Esophagus (tissue), 2 donors: ENCODE results near the gene FYCO1. TPM values are rescaled to one million over a fixed set of nuclear protein-coding genes. Genes with fewer than 3 reads are reported as not detected.

Source experiments
- H3K27ac ChIP-seq, 2 donors: one replicate each; pipeline ENCODE4 v1.5.1; 2013; ENCODE audit warnings: low read depth in 2 of 2, mild to moderate bottlenecking in 2 of 2, inconsistent platforms in 1 of 2, low read length in 1 of 2, moderate library complexity in 1 of 2
- H3K27me3 ChIP-seq, 2 donors: one replicate each; pipeline ENCODE4 v1.6.1; 2013; ENCODE audit warnings: low read length in 2 of 2, control low read depth in 1 of 2, mild to moderate bottlenecking in 1 of 2; ENCODE audit not compliant: insufficient read depth in 2 of 2, control insufficient read depth in 1 of 2
- H3K36me3 ChIP-seq, 2 donors: one replicate each; pipeline ENCODE4 v1.6.1; 2013; ENCODE audit warnings: low read length in 1 of 2; ENCODE audit not compliant: control insufficient read depth in 2 of 2, insufficient read depth in 2 of 2
- H3K4me1 ChIP-seq, 2 donors: one replicate each; pipeline ENCODE4 v1.6.1; 2013; ENCODE audit warnings: low read length in 1 of 2; ENCODE audit not compliant: control insufficient read depth in 2 of 2, insufficient read depth in 2 of 2
- H3K4me3 ChIP-seq, 2 donors: one replicate each; pipeline ENCODE4 v1.5.1; 2013; ENCODE audit warnings: low read length in 2 of 2, mild to moderate bottlenecking in 2 of 2, low read depth in 1 of 2, moderate library complexity in 1 of 2
- H3K9me3 ChIP-seq, 2 donors: one replicate each; pipeline ENCODE4 v1.6.1; 2013; ENCODE audit warnings: mild to moderate bottlenecking in 2 of 2, low read depth in 1 of 2, low read length in 1 of 2, moderate library complexity in 1 of 2; ENCODE audit not compliant: control insufficient read depth in 2 of 2, insufficient read depth in 1 of 2
- WGBS, 2 donors: extraction: QIAGEN DNeasy Blood & Tissue Kit; methylation state at CpG; one replicate each; pipeline ENCODE4 v1.1.7; 2013; 5-methylcytosine and 5-hydroxymethylcytosine counted together
- polyA plus RNA-seq, 2 donors: library from polyadenylated mRNA; stranded (reverse); fragments of 200-250 nt; gene quantifications; one replicate each; pipeline ENCODE4 v1.2.3, GENCODE V29; 2013
- donor health status: healthy with polysubstance abuse.
- donor health status: Bipolar disorder and iron deficiency.

The FYCO1 gene
- polyA plus RNA-seq, 2 donors, result 9.6 to 11.9 TPM

DNA sequence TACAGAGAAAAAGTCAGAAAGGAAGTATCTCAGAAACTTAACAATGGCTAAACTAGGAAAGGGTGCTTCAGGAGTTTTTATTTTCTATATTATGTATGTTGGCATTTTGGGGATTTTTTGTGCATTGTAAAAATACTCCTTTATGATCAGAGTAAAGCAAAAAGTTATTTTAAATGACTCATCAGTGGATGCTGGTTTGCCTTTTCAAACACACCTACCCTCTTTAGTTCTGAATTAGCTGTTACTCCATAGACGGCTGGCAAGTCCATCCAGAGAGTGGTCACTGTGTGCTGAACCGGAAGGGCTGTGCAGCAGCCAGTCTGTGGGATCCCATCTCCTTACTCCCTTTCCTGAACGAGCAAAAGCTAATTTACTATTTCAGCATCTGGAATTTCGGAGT lies 108.3 kb downstream of the FYCO1 start:
- no peaks in the 10 kb centered on the region for H3K36me3 ChIP-seq
- no peaks in the 10 kb centered on the region for H3K9me3 ChIP-seq
- H3K27ac ChIP-seq, result no peak overlapping the region
- no peaks in the 10 kb centered on the region for H3K4me1 ChIP-seq
- H3K4me3 ChIP-seq, result no peak overlapping the region
- WGBS, 2 donors, result 75 to 80% methylated on average over 4 of the region's 4 CpGs
- no peaks in the 10 kb centered on the region for H3K27me3 ChIP-seq

DNA sequence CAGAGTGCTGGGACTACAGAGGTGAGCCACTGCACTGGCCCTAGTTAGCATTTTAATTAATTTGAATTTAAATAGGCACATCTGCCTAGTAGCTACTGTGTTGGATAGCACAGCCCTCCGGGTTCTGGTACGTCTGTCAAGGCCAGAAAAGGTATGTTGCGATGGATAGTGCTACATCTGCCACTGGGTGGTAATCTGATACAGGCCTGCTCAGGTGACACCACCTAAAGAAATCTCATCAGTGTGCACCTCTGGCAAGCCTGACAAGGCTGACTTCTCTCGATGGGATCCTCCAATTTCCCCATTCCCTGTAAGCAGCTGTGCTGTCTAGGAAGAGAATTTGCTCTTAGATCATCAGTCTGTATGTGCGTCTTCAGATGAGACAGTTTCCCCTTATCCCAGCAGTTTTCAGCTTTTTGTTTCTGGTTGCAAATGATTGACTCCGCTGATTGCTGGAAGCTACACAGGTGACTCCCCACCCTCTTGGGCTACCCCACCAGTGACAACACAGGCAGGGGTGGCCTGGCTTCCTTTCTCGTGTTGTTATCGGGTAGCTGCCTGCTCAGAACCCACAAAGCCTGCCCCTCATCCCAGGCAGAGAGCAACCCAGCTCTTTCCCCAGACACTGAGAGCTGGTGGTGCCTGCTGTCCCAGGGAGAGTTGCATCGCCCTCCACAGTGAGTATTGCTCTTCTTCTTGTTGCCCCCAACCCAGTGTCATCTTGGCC lies 109.5 kb downstream of the FYCO1 start, which contains the start of gene CCR9:
Gene CCR9 (plus strand): TSS at position 565 of the 727 bp plus-strand sequence. CDS start 8,391 bp downstream, outside the sequence.
- Histone ChIP-seq H3K9me3 (no peaks in the 10 kb centered on the region), H3K4me1 (no peaks in the 10 kb centered on the region), H3K27me3 (no peaks in the 10 kb centered on the region), H3K4me3 (no peak within 1 kb of the TSS), H3K36me3 (no peaks in the 10 kb centered on the region), H3K27ac (no peak within 1 kb of the TSS)
- 83 to 85% methylated on average over 9 of the region's 9 CpGs for WGBS, 2 donors

- H3K27ac ChIP-seq, result no peak overlapping the region
- no peaks in the 10 kb centered on the region for H3K27me3 ChIP-seq
- no peak overlapping the region for H3K4me3 ChIP-seq
- WGBS, 2 donors, result 76 to 79% methylated on average over 23 of the region's 23 CpGs
- H3K4me1 ChIP-seq, result no peaks in the 10 kb centered on the region
- H3K36me3 ChIP-seq, result no peaks in the 10 kb centered on the region
- H3K9me3 ChIP-seq, result no peaks in the 10 kb centered on the region
These were observed 111.0 kb downstream of the FYCO1 start for GRCh38 chr3:45884368-45885201.

DNA sequence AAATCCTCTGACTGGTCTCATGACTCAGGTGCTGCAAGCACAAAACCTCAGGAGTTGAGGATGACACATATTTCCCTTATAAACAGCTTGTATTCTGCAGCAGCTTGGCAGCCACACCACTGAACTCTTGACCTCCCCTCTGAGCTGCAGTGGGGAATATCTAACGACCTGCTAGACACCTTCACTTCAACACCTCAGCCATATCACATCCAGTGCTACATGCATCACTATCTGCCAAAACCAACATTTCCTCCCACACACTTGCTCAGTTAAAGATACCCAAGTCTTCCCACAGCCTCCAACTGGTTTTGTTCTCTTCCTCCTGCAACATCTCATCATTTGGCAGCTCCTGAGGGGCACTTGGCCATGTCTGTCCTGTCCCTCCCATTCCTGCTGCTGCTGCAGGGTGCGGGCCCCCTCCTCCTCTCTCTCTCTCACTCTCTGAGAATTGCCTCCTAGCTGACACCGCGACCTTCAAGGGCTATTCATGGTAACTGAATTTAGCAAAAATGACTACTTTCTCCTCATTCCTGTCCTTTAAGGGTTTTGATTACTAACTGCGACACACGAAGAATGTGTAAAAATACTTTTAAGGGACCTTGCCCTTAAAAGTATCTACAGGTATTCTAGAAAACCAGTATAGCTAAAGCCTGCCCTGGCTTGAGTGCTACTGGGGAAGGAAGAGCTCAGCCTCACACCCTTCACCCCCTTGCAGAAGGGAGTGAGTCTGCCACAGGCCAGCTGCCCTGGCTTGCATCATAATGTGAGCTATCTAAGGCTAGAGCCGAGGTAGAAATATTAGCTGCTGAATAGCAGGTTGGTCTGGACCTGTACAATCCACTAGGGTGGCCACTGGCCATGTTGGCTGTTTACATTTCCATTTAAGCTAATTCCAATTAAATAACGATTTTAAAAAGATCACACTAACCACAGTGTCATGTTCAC lies 114.3 kb downstream of the FYCO1 start:
- H3K4me1 ChIP-seq, result no peaks in the 10 kb centered on the region
- H3K27ac ChIP-seq, result no peak overlapping the region
- H3K9me3 ChIP-seq, result no peaks in the 10 kb centered on the region
- H3K36me3 ChIP-seq, result no peaks in the 10 kb centered on the region
- no peak overlapping the region for H3K4me3 ChIP-seq
- H3K27me3 ChIP-seq, result no peaks in the 10 kb centered on the region
- WGBS, 2 donors, result 61 to 68% methylated on average over 8 of the region's 8 CpGs

- Histone ChIP-seq H3K27me3 (no peaks in the 10 kb centered on the region), H3K36me3 (no peaks in the 10 kb centered on the region), H3K9me3 (no peaks in the 10 kb centered on the region), H3K27ac (no peak overlapping the region), H3K4me3 (no peak overlapping the region), H3K4me1 (no peaks in the 10 kb centered on the region)
- WGBS, 2 donors, result 75 to 76% methylated on average over 3 of the region's 3 CpGs
These were observed 114.9 kb downstream of the FYCO1 start for GRCh38 chr3:45880725-45881077.

- H3K4me3 ChIP-seq, result no peak overlapping the region
- no peaks in the 10 kb centered on the region for H3K27me3 ChIP-seq
- H3K36me3 ChIP-seq, result no peaks in the 10 kb centered on the region
- no peaks in the 10 kb centered on the region for H3K9me3 ChIP-seq
- 89 to 90% methylated on average over 2 of the region's 2 CpGs for WGBS, 2 donors
- H3K27ac ChIP-seq, result no peak overlapping the region
- no peaks in the 10 kb centered on the region for H3K4me1 ChIP-seq
These were observed 117.5 kb downstream of the FYCO1 start for GRCh38 chr3:45878124-45878523.

GRCh38 chr3:45874677-45875346 lies 120.8 kb downstream of the FYCO1 start:
- Histone ChIP-seq H3K27ac (no peak overlapping the region), H3K27me3 (no peaks in the 10 kb centered on the region), H3K4me1 (no peaks in the 10 kb centered on the region), H3K9me3 (no peaks in the 10 kb centered on the region), H3K4me3 (no peak overlapping the region), H3K36me3 (no peaks in the 10 kb centered on the region)
- 78 to 90% methylated on average over 5 of the region's 5 CpGs for WGBS, 2 donors

DNA sequence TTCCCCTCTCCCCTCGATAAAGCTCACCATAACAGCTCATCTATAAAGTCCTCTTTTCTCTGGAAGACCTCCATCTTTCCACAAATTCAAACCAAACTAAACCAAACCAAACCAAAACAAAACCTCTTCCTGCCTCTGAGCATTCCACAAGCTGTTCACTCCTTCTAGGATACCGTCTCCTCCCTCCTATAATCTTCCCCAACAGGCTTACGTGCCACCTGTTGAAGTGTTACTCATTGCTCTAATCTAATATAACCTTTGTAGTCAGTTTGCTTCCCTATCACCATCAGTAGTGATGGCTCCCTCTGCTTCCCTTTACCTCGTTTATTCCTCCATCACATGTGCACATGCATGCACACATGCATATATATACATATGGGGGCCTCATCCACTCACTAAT lies 122.0 kb downstream of the FYCO1 start:
- WGBS, 2 donors, result 80 to 89% methylated on average over 4 of the region's 4 CpGs
- Histone ChIP-seq H3K4me3 (no peak overlapping the region), H3K27me3 (no peaks in the 10 kb centered on the region), H3K36me3 (no peaks in the 10 kb centered on the region), H3K4me1 (no peaks in the 10 kb centered on the region), H3K27ac (no peak overlapping the region), H3K9me3 (no peaks in the 10 kb centered on the region)

GRCh38 chr3:45873036-45873435 lies 122.6 kb downstream of the FYCO1 start:
- Histone ChIP-seq H3K36me3 (no peaks in the 10 kb centered on the region), H3K4me3 (no peak overlapping the region), H3K27ac (no peak overlapping the region), H3K27me3 (no peaks in the 10 kb centered on the region), H3K9me3 (no peaks in the 10 kb centered on the region), H3K4me1 (no peaks in the 10 kb centered on the region)
